Measurements from ENCODE around the gene HLX. TPM values are rescaled to one million over a fixed set of nuclear protein-coding genes. Genes with fewer than 3 reads are reported as not detected.

The HLX gene
- total RNA-seq, 1 donor from 2014 or later = 3.2 TPM

DNA sequence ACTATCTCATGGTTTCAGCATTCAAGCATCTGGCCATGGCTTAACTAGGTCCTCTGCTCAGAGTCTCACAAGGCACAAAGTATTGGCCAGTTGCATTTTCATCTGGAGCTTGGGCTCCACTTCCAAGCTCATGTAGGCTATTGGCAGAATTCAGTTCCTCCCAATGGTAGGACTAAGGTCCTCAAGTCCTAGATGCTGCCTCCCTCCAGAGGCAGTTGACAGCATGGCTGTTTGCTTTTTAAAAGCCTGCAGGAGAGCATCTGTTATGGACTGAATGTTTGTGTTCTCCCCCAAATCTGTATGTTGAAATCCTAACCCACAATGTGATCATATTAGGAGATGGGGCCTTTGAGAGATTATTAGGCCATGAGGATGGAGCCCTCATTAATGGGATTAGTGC lies 38.0 kb upstream of the HLX start:
- Mint-ChIP-seq H3K36me3 (ENCODE audit: low read depth) (no peaks in the 10 kb centered on the region), H3K4me3 (no peak overlapping the region), H3K27ac (no peak overlapping the region), H3K9me3 (no peaks in the 10 kb centered on the region), H3K4me1 (no peaks in the 10 kb centered on the region), H3K27me3 (peaks cover 3% of the 10 kb centered on the region)
- intact Hi-C loops (cut with micrococcal nuclease) = no loop called here
- TF ChIP-seq, protein P1, sequence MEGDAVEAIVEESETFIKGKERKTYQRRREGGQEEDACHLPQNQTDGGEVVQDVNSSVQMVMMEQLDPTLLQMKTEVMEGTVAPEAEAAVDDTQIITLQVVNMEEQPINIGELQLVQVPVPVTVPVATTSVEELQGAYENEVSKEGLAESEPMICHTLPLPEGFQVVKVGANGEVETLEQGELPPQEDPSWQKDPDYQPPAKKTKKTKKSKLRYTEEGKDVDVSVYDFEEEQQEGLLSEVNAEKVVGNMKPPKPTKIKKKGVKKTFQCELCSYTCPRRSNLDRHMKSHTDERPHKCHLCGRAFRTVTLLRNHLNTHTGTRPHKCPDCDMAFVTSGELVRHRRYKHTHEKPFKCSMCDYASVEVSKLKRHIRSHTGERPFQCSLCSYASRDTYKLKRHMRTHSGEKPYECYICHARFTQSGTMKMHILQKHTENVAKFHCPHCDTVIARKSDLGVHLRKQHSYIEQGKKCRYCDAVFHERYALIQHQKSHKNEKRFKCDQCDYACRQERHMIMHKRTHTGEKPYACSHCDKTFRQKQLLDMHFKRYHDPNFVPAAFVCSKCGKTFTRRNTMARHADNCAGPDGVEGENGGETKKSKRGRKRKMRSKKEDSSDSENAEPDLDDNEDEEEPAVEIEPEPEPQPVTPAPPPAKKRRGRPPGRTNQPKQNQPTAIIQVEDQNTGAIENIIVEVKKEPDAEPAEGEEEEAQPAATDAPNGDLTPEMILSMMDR (IDR thresholded peaks at IDR 0.05) = no peak
- DNase-seq = no peak
- ChIA-PET POLR2A (no interaction called here), CTCF (no interaction called here)
- no peak for ATAC-seq (ENCODE audit: low read depth)

DNA sequence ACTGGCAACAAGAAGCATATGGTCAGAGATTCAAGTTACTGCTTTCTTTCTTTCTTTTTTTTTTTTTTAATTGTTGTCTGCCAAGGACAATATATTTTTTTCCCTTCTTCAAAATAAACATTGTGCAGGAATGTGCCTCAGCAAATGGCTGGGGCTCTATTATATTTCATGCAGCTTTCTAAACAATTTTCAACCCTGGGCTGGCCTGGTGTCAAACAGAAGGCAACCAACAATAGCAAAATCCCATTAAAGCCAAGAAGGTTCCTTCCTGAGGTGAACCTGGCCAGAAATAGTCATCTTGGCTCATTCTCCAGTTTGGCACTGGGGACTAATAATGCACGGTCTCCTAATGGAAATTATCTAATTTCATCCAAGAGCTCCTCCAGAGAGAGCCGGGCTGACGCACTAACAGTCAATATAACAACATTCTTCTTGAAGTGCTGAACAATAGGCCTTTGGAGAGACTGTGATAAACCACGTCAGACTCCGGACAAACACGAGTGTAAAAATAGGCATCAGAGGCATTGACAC lies 35.7 kb upstream of the HLX start:
- DNase-seq = no peak
- Mint-ChIP-seq H3K27ac (no peak overlapping the region), H3K9me3 (no peaks in the 10 kb centered on the region), H3K4me1 (no peaks in the 10 kb centered on the region), H3K36me3 (ENCODE audit: low read depth) (no peaks in the 10 kb centered on the region), H3K4me3 (no peak overlapping the region), H3K27me3 (peaks cover 3% of the 10 kb centered on the region)
- ChIA-PET CTCF (no interaction called here), POLR2A (no interaction called here)
- intact Hi-C loops (cut with micrococcal nuclease) = no loop called here
- TF ChIP-seq, protein P1 (IDR thresholded peaks at IDR 0.05) = no peak
- no peak for ATAC-seq (ENCODE audit: low read depth)

DNA sequence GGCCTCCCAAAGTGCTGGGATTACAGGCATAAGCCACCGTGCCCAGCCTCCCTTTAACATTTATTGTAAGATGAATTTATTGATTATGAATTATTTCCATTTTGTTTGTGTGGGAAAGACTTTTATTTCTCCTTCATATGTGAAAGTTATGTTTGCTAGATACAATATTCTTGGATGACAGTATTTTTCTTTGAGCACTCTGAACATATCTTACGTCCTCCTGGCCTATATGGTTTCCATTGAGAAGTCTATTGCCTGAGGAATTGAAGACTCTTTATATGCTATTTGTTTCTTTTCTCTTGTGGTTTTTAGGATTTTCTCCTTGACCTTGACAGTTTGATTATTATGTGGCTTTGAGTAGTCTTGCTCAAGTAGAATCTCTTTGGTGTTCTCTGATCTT lies 26.8 kb upstream of the HLX start:
- intact Hi-C loops (cut with micrococcal nuclease) = no loop called here
- ChIA-PET CTCF (no interaction called here), POLR2A (no interaction called here)
- peaks cover 2% of the 10 kb centered on the region for H3K27me3 Mint-ChIP-seq
- H3K4me3 Mint-ChIP-seq = no peak overlapping the region
- peaks cover 36% of the 10 kb centered on the region for H3K9me3 Mint-ChIP-seq
- TF ChIP-seq, protein P1 (IDR thresholded peaks at IDR 0.05) = no peak
- DNase-seq = no peak
- no peaks in the 10 kb centered on the region for H3K36me3 Mint-ChIP-seq (ENCODE audit: low read depth)
- H3K27ac Mint-ChIP-seq = no peak overlapping the region
- no peaks in the 10 kb centered on the region for H3K4me1 Mint-ChIP-seq
- ATAC-seq (ENCODE audit: low read depth) = no peak

DNA sequence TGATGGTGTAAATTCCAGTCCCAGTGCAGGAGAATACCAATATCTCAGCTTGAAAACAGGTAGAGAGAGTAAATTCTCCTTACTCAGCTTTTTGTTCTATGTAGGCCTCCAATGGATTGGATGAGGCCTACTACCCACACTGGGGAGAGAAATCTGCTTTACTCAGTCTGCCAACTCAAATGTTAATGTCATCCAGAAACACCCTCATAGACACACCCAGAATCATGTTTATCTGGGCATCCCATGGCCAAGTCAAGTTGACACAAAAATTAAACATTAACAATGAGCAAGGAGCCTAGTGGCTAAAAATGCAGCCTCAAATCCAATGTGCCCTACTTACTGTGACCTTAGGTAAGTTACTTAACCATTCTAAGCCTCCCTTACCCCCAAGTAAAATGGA lies 6.9 kb upstream of the HLX start:
- H3K4me1 Mint-ChIP-seq = peaks cover 13% of the 10 kb centered on the region
- DNase-seq (no peak), ATAC-seq (ENCODE audit: low read depth) (no peak)
- no peak overlapping the region for H3K4me3 Mint-ChIP-seq
- POLR2A ChIA-PET = no interaction called here
- H3K9me3 Mint-ChIP-seq = no peaks in the 10 kb centered on the region
- H3K27me3 Mint-ChIP-seq = peaks cover 2% of the 10 kb centered on the region
- CTCF ChIA-PET = interaction anchor here (1.3 to 8.3 kb wide), 2 partner anchors 331 to 564 kb away, joined by 6 to 175 read pairs; no protein-coding TSS in a partner anchor
- no peak overlapping the region for H3K27ac Mint-ChIP-seq
- intact Hi-C loops (cut with micrococcal nuclease) = no loop called here
- TF ChIP-seq, protein P1 (IDR thresholded peaks at IDR 0.05) = no peak
- H3K36me3 Mint-ChIP-seq (ENCODE audit: low read depth) = no peaks in the 10 kb centered on the region

DNA sequence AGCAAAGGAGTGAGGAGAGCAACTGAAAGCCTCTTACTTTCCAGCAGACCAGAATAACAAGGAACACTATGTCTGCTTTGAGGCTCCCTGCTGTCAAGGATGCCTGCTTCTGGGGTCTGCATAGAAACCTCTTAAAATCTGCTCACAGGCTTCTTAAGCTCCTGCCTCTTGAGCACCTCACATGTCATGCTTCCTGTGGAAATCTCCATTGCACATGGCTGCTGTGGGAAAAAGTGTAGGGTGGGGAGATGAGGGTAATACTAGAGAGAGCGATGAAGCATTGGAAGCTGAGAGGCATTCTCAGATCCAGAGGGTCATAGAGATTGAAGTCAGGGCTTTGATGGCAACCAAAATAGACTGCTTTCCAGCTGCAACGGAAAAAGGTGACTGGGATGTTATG lies 6.2 kb upstream of the HLX start:
- ATAC-seq (ENCODE audit: low read depth) (no peak), DNase-seq (no peak)
- TF ChIP-seq, protein P1 (IDR thresholded peaks at IDR 0.05) = no peak
- intact Hi-C loops (cut with micrococcal nuclease) = no loop called here
- CTCF ChIA-PET = interaction anchor here (2.3 to 8.3 kb wide), 4 partner anchors 295 to 1582 kb away, joined by 7 to 175 read pairs (median 36); no protein-coding TSS in a partner anchor
- Mint-ChIP-seq H3K9me3 (no peaks in the 10 kb centered on the region), H3K4me1 (peaks cover 21% of the 10 kb centered on the region), H3K4me3 (no peak overlapping the region), H3K27ac (no peak overlapping the region), H3K27me3 (peaks cover 2% of the 10 kb centered on the region), H3K36me3 (ENCODE audit: low read depth) (no peaks in the 10 kb centered on the region)
- POLR2A ChIA-PET = interaction anchor here (0.7 kb wide), 1 partner anchor 168 kb away, joined by 5 read pairs; no protein-coding TSS in a partner anchor
